ENCODE results near the gene TACR1. TPM values are rescaled to one million over a fixed set of nuclear protein-coding genes. Genes with fewer than 3 reads are reported as not detected.

TACR1 gene
- total and polyA plus RNA-seq, 2 of the 8 experiments (the other 6 are each of a cell fraction or from before 2014, with no cell fraction given), result 0.09 to 0.37 TPM

DNA sequence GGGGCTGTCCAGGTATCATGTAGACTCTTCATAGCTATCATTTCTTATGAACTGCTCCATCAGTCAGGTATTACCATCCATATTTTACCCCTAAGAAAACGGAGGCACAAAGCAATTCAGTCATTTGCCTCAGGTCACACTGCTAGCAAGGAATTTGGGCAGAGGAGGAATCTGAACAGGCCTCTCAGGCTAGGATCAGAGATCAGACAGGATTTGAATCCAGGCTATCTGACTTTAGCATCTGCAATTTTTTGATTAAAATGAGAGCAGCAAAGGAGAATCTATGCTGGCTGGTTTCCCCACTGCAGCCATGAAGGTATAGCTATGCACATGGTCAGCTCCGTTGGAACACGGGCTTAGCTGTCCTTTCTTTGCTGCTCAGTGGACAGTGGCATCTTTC is 60.1 kb downstream of the TACR1 start (continued):
- TF ChIP-seq, protein P1, sequence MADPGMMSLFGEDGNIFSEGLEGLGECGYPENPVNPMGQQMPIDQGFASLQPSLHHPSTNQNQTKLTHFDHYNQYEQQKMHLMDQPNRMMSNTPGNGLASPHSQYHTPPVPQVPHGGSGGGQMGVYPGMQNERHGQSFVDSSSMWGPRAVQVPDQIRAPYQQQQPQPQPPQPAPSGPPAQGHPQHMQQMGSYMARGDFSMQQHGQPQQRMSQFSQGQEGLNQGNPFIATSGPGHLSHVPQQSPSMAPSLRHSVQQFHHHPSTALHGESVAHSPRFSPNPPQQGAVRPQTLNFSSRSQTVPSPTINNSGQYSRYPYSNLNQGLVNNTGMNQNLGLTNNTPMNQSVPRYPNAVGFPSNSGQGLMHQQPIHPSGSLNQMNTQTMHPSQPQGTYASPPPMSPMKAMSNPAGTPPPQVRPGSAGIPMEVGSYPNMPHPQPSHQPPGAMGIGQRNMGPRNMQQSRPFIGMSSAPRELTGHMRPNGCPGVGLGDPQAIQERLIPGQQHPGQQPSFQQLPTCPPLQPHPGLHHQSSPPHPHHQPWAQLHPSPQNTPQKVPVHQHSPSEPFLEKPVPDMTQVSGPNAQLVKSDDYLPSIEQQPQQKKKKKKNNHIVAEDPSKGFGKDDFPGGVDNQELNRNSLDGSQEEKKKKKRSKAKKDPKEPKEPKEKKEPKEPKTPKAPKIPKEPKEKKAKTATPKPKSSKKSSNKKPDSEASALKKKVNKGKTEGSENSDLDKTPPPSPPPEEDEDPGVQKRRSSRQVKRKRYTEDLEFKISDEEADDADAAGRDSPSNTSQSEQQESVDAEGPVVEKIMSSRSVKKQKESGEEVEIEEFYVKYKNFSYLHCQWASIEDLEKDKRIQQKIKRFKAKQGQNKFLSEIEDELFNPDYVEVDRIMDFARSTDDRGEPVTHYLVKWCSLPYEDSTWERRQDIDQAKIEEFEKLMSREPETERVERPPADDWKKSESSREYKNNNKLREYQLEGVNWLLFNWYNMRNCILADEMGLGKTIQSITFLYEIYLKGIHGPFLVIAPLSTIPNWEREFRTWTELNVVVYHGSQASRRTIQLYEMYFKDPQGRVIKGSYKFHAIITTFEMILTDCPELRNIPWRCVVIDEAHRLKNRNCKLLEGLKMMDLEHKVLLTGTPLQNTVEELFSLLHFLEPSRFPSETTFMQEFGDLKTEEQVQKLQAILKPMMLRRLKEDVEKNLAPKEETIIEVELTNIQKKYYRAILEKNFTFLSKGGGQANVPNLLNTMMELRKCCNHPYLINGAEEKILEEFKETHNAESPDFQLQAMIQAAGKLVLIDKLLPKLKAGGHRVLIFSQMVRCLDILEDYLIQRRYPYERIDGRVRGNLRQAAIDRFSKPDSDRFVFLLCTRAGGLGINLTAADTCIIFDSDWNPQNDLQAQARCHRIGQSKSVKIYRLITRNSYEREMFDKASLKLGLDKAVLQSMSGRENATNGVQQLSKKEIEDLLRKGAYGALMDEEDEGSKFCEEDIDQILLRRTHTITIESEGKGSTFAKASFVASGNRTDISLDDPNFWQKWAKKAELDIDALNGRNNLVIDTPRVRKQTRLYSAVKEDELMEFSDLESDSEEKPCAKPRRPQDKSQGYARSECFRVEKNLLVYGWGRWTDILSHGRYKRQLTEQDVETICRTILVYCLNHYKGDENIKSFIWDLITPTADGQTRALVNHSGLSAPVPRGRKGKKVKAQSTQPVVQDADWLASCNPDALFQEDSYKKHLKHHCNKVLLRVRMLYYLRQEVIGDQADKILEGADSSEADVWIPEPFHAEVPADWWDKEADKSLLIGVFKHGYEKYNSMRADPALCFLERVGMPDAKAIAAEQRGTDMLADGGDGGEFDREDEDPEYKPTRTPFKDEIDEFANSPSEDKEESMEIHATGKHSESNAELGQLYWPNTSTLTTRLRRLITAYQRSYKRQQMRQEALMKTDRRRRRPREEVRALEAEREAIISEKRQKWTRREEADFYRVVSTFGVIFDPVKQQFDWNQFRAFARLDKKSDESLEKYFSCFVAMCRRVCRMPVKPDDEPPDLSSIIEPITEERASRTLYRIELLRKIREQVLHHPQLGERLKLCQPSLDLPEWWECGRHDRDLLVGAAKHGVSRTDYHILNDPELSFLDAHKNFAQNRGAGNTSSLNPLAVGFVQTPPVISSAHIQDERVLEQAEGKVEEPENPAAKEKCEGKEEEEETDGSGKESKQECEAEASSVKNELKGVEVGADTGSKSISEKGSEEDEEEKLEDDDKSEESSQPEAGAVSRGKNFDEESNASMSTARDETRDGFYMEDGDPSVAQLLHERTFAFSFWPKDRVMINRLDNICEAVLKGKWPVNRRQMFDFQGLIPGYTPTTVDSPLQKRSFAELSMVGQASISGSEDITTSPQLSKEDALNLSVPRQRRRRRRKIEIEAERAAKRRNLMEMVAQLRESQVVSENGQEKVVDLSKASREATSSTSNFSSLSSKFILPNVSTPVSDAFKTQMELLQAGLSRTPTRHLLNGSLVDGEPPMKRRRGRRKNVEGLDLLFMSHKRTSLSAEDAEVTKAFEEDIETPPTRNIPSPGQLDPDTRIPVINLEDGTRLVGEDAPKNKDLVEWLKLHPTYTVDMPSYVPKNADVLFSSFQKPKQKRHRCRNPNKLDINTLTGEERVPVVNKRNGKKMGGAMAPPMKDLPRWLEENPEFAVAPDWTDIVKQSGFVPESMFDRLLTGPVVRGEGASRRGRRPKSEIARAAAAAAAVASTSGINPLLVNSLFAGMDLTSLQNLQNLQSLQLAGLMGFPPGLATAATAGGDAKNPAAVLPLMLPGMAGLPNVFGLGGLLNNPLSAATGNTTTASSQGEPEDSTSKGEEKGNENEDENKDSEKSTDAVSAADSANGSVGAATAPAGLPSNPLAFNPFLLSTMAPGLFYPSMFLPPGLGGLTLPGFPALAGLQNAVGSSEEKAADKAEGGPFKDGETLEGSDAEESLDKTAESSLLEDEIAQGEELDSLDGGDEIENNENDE (IDR thresholded peaks at IDR 0.05; ENCODE audit: insufficient replicate concordance, low read length), result no peak
- TF ChIP-seq EZH2 (IDR thresholded peaks at IDR 0.05; ENCODE audit: low read depth, low read length, severe bottlenecking), result no peak
- no peak for TF ChIP-seq NANOG (IDR thresholded peaks at IDR 0.05; ENCODE audit: insufficient read depth, low read depth, low read length, poor library complexity, severe bottlenecking)
- TF ChIP-seq BACH1 (IDR thresholded peaks at IDR 0.05; ENCODE audit: low read length), result no peak

All from H1 (cell line).